Calu3 (cell line): ENCODE data around the gene C3orf18. TPM values are rescaled to one million over a fixed set of nuclear protein-coding genes. Genes with fewer than 3 reads are reported as not detected.

Experiments used
- BruUV-seq: library from RNA; stranded (reverse); fragments of 400-500 nt; replicated peaks from 2 replicates; lab custom pipeline; 2021; lab: Mats Ljungman, UMichigan
- CTCF ChIA-PET: fragments of 300-600 bp; sonication (Branson Sonifier 250); formaldehyde crosslinking; loops from one replicate; lab custom pipeline; 2022; ENCODE audit warnings: antibody characterized with exemption; lab: Charles Lee
- DNase-seq: peaks from one replicate; pipeline ENCODE4 v3.0.0; 2022
- H3K27ac Mint-ChIP-seq: one replicate; pipeline ENCODE4 v1.8.0; 2022; ENCODE audit warnings: mixed read lengths; ENCODE audit not compliant: unreplicated experiment
- H3K27me3 Mint-ChIP-seq: one replicate; pipeline ENCODE4 v1.8.0; 2022; ENCODE audit warnings: mixed read lengths; ENCODE audit not compliant: unreplicated experiment
- H3K36me3 Mint-ChIP-seq: one replicate; pipeline ENCODE4 v1.8.0; 2022; ENCODE audit warnings: mild to moderate bottlenecking, moderate library complexity, mixed read lengths; ENCODE audit not compliant: insufficient read depth, unreplicated experiment
- H3K4me1 Mint-ChIP-seq: one replicate; pipeline ENCODE4 v1.8.0; 2022; ENCODE audit warnings: mild to moderate bottlenecking, low read depth, mixed read lengths; ENCODE audit not compliant: unreplicated experiment
- H3K4me3 Mint-ChIP-seq: one replicate; pipeline ENCODE4 v1.8.0; 2022; ENCODE audit warnings: mild to moderate bottlenecking, low read depth, moderate library complexity, mixed read lengths; ENCODE audit not compliant: unreplicated experiment
- H3K9me3 Mint-ChIP-seq: one replicate; pipeline ENCODE4 v1.8.0; 2022; ENCODE audit warnings: low read depth, mixed read lengths; ENCODE audit not compliant: unreplicated experiment
- CTCF ChIP-seq: fragments of 200-600 bp; IDR thresholded peaks from one replicate; pipeline ENCODE4 v1.8.0; 2022; ENCODE audit warnings: antibody characterized with exemption; ENCODE audit not compliant: unreplicated experiment
- intact Hi-C: fragments of 100-400 bp; cut with micrococcal nuclease; formaldehyde crosslinking; loops from one replicate; pipeline ENCODE4 v1.10.0; 2022; ENCODE audit not compliant: unreplicated experiment
- total RNA-seq: library from RNA; stranded (reverse); gene quantifications from 2 replicates; pipeline ENCODE4 v1.2.3, GENCODE V29; 2022

The C3orf18 gene
- total RNA-seq, 1 experiment from 2014 or later = 2.7 TPM

GRCh38 chr3:50609071-50609762 is 41.7 kb upstream of the C3orf18 start:
- CTCF ChIA-PET = interaction anchor here (1.1 kb wide), 1 partner anchor 37 kb away, joined by 3 read pairs; no protein-coding TSS in a partner anchor
- Mint-ChIP-seq H3K27ac (no peak overlapping the region), H3K4me1 (peaks cover 33% of the 10 kb centered on the region), H3K9me3 (no peaks in the 10 kb centered on the region), H3K27me3 (peaks cover 13% of the 10 kb centered on the region), H3K36me3 (peaks cover 18% of the 10 kb centered on the region), H3K4me3 (no peak overlapping the region)
- BruUV-seq = no TSS peak
- intact Hi-C loops = no loop called here
- TF ChIP-seq CTCF = no peak
- DNase-seq = no peak

- no peak for DNase-seq
- Mint-ChIP-seq H3K9me3 (no peaks in the 10 kb centered on the region), H3K27me3 (peaks cover 13% of the 10 kb centered on the region), H3K27ac (no peak overlapping the region), H3K4me3 (no peak overlapping the region), H3K36me3 (peaks cover 18% of the 10 kb centered on the region), H3K4me1 (peaks cover 42% of the 10 kb centered on the region)
- CTCF ChIA-PET = no interaction called here
- intact Hi-C loops = no loop called here
- no peak for TF ChIP-seq CTCF
- no TSS peak for BruUV-seq
Measured at GRCh38 chr3:50608278-50608677, 40.7 kb upstream of the C3orf18 start.

GRCh38 chr3:50607271-50608091 is 39.9 kb upstream of the C3orf18 start:
- no TSS peak for BruUV-seq
- DNase-seq = no peak
- H3K9me3 Mint-ChIP-seq = no peaks in the 10 kb centered on the region
- no peak for TF ChIP-seq CTCF
- no peak overlapping the region for H3K4me3 Mint-ChIP-seq
- H3K4me1 Mint-ChIP-seq = peaks cover 44% of the 10 kb centered on the region
- peaks cover 18% of the 10 kb centered on the region for H3K36me3 Mint-ChIP-seq
- no peak overlapping the region for H3K27ac Mint-ChIP-seq
- CTCF ChIA-PET = no interaction called here
- intact Hi-C loops = no loop called here
- H3K27me3 Mint-ChIP-seq = peaks cover 8% of the 10 kb centered on the region

GRCh38 chr3:50606596-50606995 is 39.0 kb upstream of the C3orf18 start:
- H3K27me3 Mint-ChIP-seq = no peaks in the 10 kb centered on the region
- no TSS peak for BruUV-seq
- CTCF ChIA-PET = no interaction called here

More at GRCh38 chr3:50606596-50606995, 39.0 kb upstream of the C3orf18 start:
- no peak for TF ChIP-seq CTCF
- peaks cover 14% of the 10 kb centered on the region for H3K36me3 Mint-ChIP-seq
- no peak overlapping the region for H3K4me3 Mint-ChIP-seq
- H3K4me1 Mint-ChIP-seq = peaks cover 49% of the 10 kb centered on the region
- H3K27ac Mint-ChIP-seq = no peak overlapping the region
- intact Hi-C loops = no loop called here
- DNase-seq = no peak
- no peaks in the 10 kb centered on the region for H3K9me3 Mint-ChIP-seq
